HCT116 (cell line): ENCODE measurements around the gene RAD9A. TPM values are rescaled to one million over a fixed set of nuclear protein-coding genes. Genes with fewer than 3 reads are reported as not detected.

Experiments used
- ATAC-seq: fragments of 200-7000 bp; cut with Tn5 transposase; 2 replicates; pipeline ENCODE4 v1.9.1; 2020; ENCODE audit warnings: mild to moderate bottlenecking, moderate library complexity
- BruUV-seq: library from RNA; stranded (reverse); fragments of 400-500 nt; replicated peaks from 2 replicates; lab custom pipeline; 2021; lab: Mats Ljungman, UMichigan
- CTCF ChIA-PET: fragments of 300-600 bp; sonication (Branson Sonifier 250); formaldehyde crosslinking; loops from one replicate; lab custom pipeline; 2021; ENCODE audit warnings: antibody characterized with exemption; lab: Charles Lee
- POLR2A ChIA-PET: fragments of 300-600, 350-600 bp; sonication (Branson Sonifier 250); formaldehyde crosslinking; loops from one replicate; lab custom pipeline; 2021; ENCODE audit warnings: antibody characterized with exemption; lab: Charles Lee
- RAD21 ChIA-PET, 2 experiments: fragments of 300-600 bp; sonication (Branson Sonifier 250); formaldehyde crosslinking; loops; one replicate each; lab custom pipeline; 2023; ENCODE audit warnings: low total read pairs in 2 of 2; ENCODE audit not compliant: uncharacterized antibody in 2 of 2, unreplicated experiment in 2 of 2, low non-redundant PET in 1 of 2; lab: Charles Lee
- DNase-seq: peaks from one replicate; pipeline ENCODE4 v3.0.0-alpha.2; 2010; ENCODE audit warnings: low read depth, low spot score
- H2AFZ ChIP-seq: fragments of 200-600 bp; shearing (Covaris generic), sonication (generic); 2 replicates; pipeline ENCODE4 v1.6.1; 2017; ENCODE audit warnings: low read depth, mixed run types, mixed read lengths, antibody characterized with exemption, low read length; ENCODE audit not compliant: poor library complexity, severe bottlenecking
- H3K27ac ChIP-seq: 2 replicates; pipeline ENCODE4 v1.5.1; 2012; ENCODE audit warnings: low read depth, low read length
- H3K27me3 ChIP-seq: fragments of 200-600 bp; sonication (generic); 2 replicates; pipeline ENCODE4 v1.6.1; 2016; ENCODE audit warnings: mixed run types, low read length, mixed read lengths; ENCODE audit not compliant: insufficient read depth
- H3K36me3 ChIP-seq, 2 experiments: fragments of 200-500 bp in 1 of 2; fragments of 200-600 bp in 1 of 2; sonication (Bioruptor generic) in 1 of 2; sonication (generic) in 1 of 2; 2 replicates each; pipeline versions ENCODE4 v1.5.1 to v1.6.1; 2014 to 2016; ENCODE audit warnings: low read length in 2 of 2, inconsistent platforms in 1 of 2, mixed read lengths in 1 of 2, mixed run types in 1 of 2; ENCODE audit not compliant: insufficient read depth in 2 of 2, control insufficient read depth in 1 of 2
- H3K4me1 ChIP-seq, 2 experiments: fragments of 200-600 bp in 1 of 2; sonication (generic) in 1 of 2; 2 replicates each; pipeline versions ENCODE4 v1.5.1 to v1.6.1; 2012 to 2017; ENCODE audit warnings: low read length in 2 of 2, inconsistent platforms in 1 of 2, mild to moderate bottlenecking in 1 of 2, mixed read lengths in 1 of 2, mixed run types in 1 of 2, moderate library complexity in 1 of 2; ENCODE audit not compliant: insufficient read depth in 2 of 2, control insufficient read depth in 1 of 2
- H3K4me2 ChIP-seq: fragments of 200-600 bp; sonication (generic); 2 replicates; pipeline ENCODE4 v1.6.1; 2017; ENCODE audit warnings: mixed run types, low read length, mixed read lengths
- H3K4me3 ChIP-seq, 2 experiments: fragments of 200-600 bp in 1 of 2; sonication (generic) in 1 of 2; replicated peaks in 1 of 2; 2 replicates each; pipeline ENCODE4 v1.5.1; 2011 to 2016; ENCODE audit warnings: low read length in 2 of 2, control low read depth in 1 of 2, low read depth in 1 of 2, mild to moderate bottlenecking in 1 of 2, mixed read lengths in 1 of 2, mixed run types in 1 of 2
- H3K79me2 ChIP-seq: fragments of 200-600 bp; sonication (generic); 2 replicates; pipeline ENCODE4 v1.6.1; 2017; ENCODE audit warnings: mild to moderate bottlenecking, mixed run types, low read length, moderate library complexity, mixed read lengths; ENCODE audit not compliant: insufficient read depth
- H3K9ac ChIP-seq: fragments of 200-600 bp; sonication (generic); 2 replicates; pipeline ENCODE4 v1.6.1; 2016; ENCODE audit warnings: low read length, mixed read lengths
- H3K9me2 ChIP-seq: fragments of 200-600 bp; sonication (generic), shearing (Covaris generic); 2 replicates; pipeline ENCODE4 v1.6.1; 2017; ENCODE audit warnings: mixed run types, mild to moderate bottlenecking, moderate library complexity; ENCODE audit not compliant: insufficient read depth
- H3K9me3 ChIP-seq, 2 experiments: fragments of 200-500 bp in 1 of 2; fragments of 200-600 bp in 1 of 2; sonication (Bioruptor generic) in 1 of 2; sonication (generic) in 1 of 2; 2 replicates each; pipeline ENCODE4 v1.6.1; 2014 to 2017; ENCODE audit warnings: low read length in 2 of 2, mixed read lengths in 2 of 2, inconsistent platforms in 1 of 2, low read depth in 1 of 2, mild to moderate bottlenecking in 1 of 2, mixed run types in 1 of 2, moderate library complexity in 1 of 2; ENCODE audit not compliant: control insufficient read depth in 1 of 2, insufficient read depth in 1 of 2
- H4K20me1 ChIP-seq: fragments of 200-600 bp; sonication (generic), shearing (Covaris generic); 2 replicates; pipeline ENCODE4 v1.6.1; 2017; ENCODE audit warnings: mixed run types, mild to moderate bottlenecking, moderate library complexity; ENCODE audit not compliant: insufficient read depth
- ATF3 ChIP-seq: IDR thresholded peaks from 2 replicates; pipeline ENCODE4 v1.6.1; 2012
- CBX3 ChIP-seq: IDR thresholded peaks from 2 replicates; pipeline ENCODE4 v1.6.1; 2012; ENCODE audit warnings: low read depth
- CTCF ChIP-seq, 3 experiments: fragments of 200-600 bp in 1 of 3; sonication (generic) in 1 of 3; IDR thresholded peaks in 2 of 3; conservative IDR thresholded peaks in 1 of 3; 2 replicates each; pipeline ENCODE4 v1.5.1; 2012 to 2017; ENCODE audit warnings: low read depth in 2 of 3, low read length in 2 of 3, antibody characterized with exemption in 1 of 3, borderline replicate concordance in 1 of 3, control low read depth in 1 of 3, mild to moderate bottlenecking in 1 of 3, mixed read lengths in 1 of 3, mixed run types in 1 of 3, moderate library complexity in 1 of 3; ENCODE audit not compliant: insufficient read depth in 1 of 3
- EGR1 ChIP-seq: IDR thresholded peaks from 2 replicates; pipeline ENCODE4 v1.6.1; 2012; ENCODE audit warnings: low read depth
- EZH2 ChIP-seq: fragments of 200-600 bp; sonication (generic); IDR thresholded peaks from 2 replicates; pipeline ENCODE4 v1.6.1; 2017; ENCODE audit warnings: antibody characterized with exemption, mixed run types
- EZH2phosphoT487 ChIP-seq: fragments of 200-600 bp; IDR thresholded peaks from 2 replicates; pipeline ENCODE4 v1.6.1; 2018; ENCODE audit warnings: antibody characterized with exemption, borderline replicate concordance
- JUND ChIP-seq: IDR thresholded peaks from 2 replicates; pipeline ENCODE4 v1.6.1; 2012
- MAX ChIP-seq: IDR thresholded peaks from 2 replicates; pipeline ENCODE4 v1.6.1; 2012
- POLR2A ChIP-seq: IDR thresholded peaks from 2 replicates; pipeline ENCODE4 v1.7.0; 2011; ENCODE audit warnings: borderline replicate concordance; ENCODE audit not compliant: insufficient read depth, insufficient read length; ENCODE audit errors: extremely low read depth
- RAD21 ChIP-seq: IDR thresholded peaks from 2 replicates; pipeline ENCODE4 v1.6.1; 2012; ENCODE audit warnings: low read depth, mild to moderate bottlenecking
- SP1 ChIP-seq: IDR thresholded peaks from 2 replicates; pipeline ENCODE4 v1.6.1; 2012; ENCODE audit warnings: low read depth
- TCF7L2 ChIP-seq: IDR thresholded peaks from 2 replicates; pipeline ENCODE4 v1.7.0; 2011; ENCODE audit warnings: borderline replicate concordance, inconsistent platforms; ENCODE audit not compliant: insufficient read depth, insufficient read length; ENCODE audit errors: extremely low read depth
- YY1 ChIP-seq: IDR thresholded peaks from 2 replicates; pipeline ENCODE4 v1.6.1; 2011; ENCODE audit warnings: low read length, low read depth, moderate library complexity, mild to moderate bottlenecking; ENCODE audit not compliant: insufficient replicate concordance; ENCODE audit errors: extremely low read depth
- ZBTB33 ChIP-seq: IDR thresholded peaks from 2 replicates; pipeline ENCODE4 v1.6.1; 2011; ENCODE audit warnings: mild to moderate bottlenecking, low read length, moderate library complexity; ENCODE audit not compliant: insufficient replicate concordance; ENCODE audit errors: extremely low read depth
- ZNF274 ChIP-seq: fragments of 200-500 bp; sonication (Bioruptor generic); IDR thresholded peaks from 2 replicates; pipeline ENCODE4 v1.6.1; 2014; ENCODE audit warnings: mild to moderate bottlenecking, low read depth, low read length, inconsistent platforms
- intact Hi-C: fragments of 100-400 bp; cut with micrococcal nuclease; formaldehyde crosslinking; loops from 2 replicates; pipeline ENCODE4 v1.10.0; 2022
- total RNA-seq: library from RNA; stranded (reverse); gene quantifications from one replicate; pipeline ENCODE4 v1.2.1, GENCODE V29; 2021; ENCODE audit not compliant: unreplicated experiment

RAD9A gene
- total RNA-seq, 1 experiment from 2014 or later: 49.8 TPM

GRCh38 chr11:67409781-67410368 is 18.1 kb downstream of the RAD9A start:
- TF ChIP-seq ZBTB33: no peak
- no peak for TF ChIP-seq RAD21
- TF ChIP-seq YY1: no peak
- TF ChIP-seq ZNF274: no peak
- no peak for TF ChIP-seq CBX3
- no peak for TF ChIP-seq CTCF (IDR thresholded peaks at IDR 0.05 in 2 of 3, conservative IDR thresholded peaks at IDR 0.05 in 1 of 3; ENCODE audit: borderline replicate concordance in 1 of 3, insufficient read depth in 1 of 3, low read depth in 2 of 3, low read length in 2 of 3)
- no peak for TF ChIP-seq MAX
- no peak for TF ChIP-seq POLR2A
- TF ChIP-seq SP1: no peak
- TF ChIP-seq JUND: no peak
- TF ChIP-seq ATF3: no peak
- TF ChIP-seq EZH2: no peak
- no peak for TF ChIP-seq EGR1
- TF ChIP-seq TCF7L2: no peak
- TF ChIP-seq EZH2phosphoT487: no peak
- H3K9me3 ChIP-seq: no peaks in the 10 kb centered on the region
- H3K4me2 ChIP-seq: no peak overlapping the region
- no peaks in the 10 kb centered on the region for H3K79me2 ChIP-seq
- ChIA-PET CTCF (no interaction called here), POLR2A (no interaction called here), RAD21 (no interaction called here)
- ATAC-seq (peak; percentile 80), DNase-seq (peak; percentile 33)
- peaks cover 3 to 9% of the 10 kb centered on the region in 2 experiments; a peak in 3 of 4 replicates for H3K4me1 ChIP-seq
- no peaks in the 10 kb centered on the region for H4K20me1 ChIP-seq
- H3K36me3 ChIP-seq: no peaks in the 10 kb centered on the region
- no peaks in the 10 kb centered on the region for H3K9me2 ChIP-seq
- no peak overlapping the region for H2AFZ ChIP-seq
- H3K9ac ChIP-seq: no peak overlapping the region
- no peaks in the 10 kb centered on the region for H3K27me3 ChIP-seq
- intact Hi-C loops: no loop called here
- H3K4me3 ChIP-seq: no peak overlapping the region
- BruUV-seq: no TSS peak
- H3K27ac ChIP-seq: no peak overlapping the region
